CD4-positive, alpha-beta T cell (primary cell): Measurements from ENCODE around the gene LINC00237. TPM values are rescaled to one million over a fixed set of nuclear protein-coding genes. Genes with fewer than 3 reads are reported as not detected.

Experiments
- ATAC-seq: fragments of 200-7000 bp; cut with Tn5 transposase; one replicate; pipeline ENCODE4 v1.10.0; 2022; ENCODE audit warnings: mild to moderate bottlenecking; ENCODE audit not compliant: poor library complexity
- CTCF ChIA-PET: fragments of 350-600 bp; sonication (Branson Sonifier 250); formaldehyde crosslinking; loops from one replicate; lab custom pipeline; 2021; ENCODE audit warnings: antibody characterized with exemption, inconsistent platforms; lab: Charles Lee
- POLR2A ChIA-PET: fragments of 350-600 bp; sonication (Branson Sonifier 250); formaldehyde crosslinking; loops from one replicate; lab custom pipeline; 2021; ENCODE audit warnings: antibody characterized with exemption, inconsistent platforms; lab: Charles Lee
- DNase-seq, 14 experiments: peaks; one replicate each; pipeline ENCODE4 v3.0.0-alpha.2; 2013 to 2020; ENCODE audit warnings: mixed read lengths in 2 of 14
- H3K27ac ChIP-seq, 2 donors: one replicate each; pipeline versions ENCODE4 v1.5.1 to v1.7.0; 2013; ENCODE audit warnings: low read length in 2 of 2, low read depth in 1 of 2, mild to moderate bottlenecking in 1 of 2
- H3K27me3 ChIP-seq, 2 experiments: 1 replicate in 1 of 2; 2 replicates in 1 of 2; pipeline versions ENCODE4 v1.6.1 to v1.7.0; 2013; ENCODE audit warnings: low read length in 2 of 2, control low read depth in 1 of 2, mild to moderate bottlenecking in 1 of 2, moderate library complexity in 1 of 2; ENCODE audit not compliant: insufficient read depth in 2 of 2, control insufficient read depth in 1 of 2
- H3K36me3 ChIP-seq: one replicate; pipeline ENCODE4 v1.6.1; 2013; ENCODE audit warnings: low read length, control low read depth; ENCODE audit not compliant: insufficient read depth
- H3K4me1 ChIP-seq: one replicate; pipeline ENCODE4 v1.6.1; 2013; ENCODE audit warnings: low read length, control low read depth; ENCODE audit not compliant: insufficient read depth
- H3K4me3 ChIP-seq: one replicate; pipeline ENCODE4 v1.5.1; 2013; ENCODE audit warnings: mild to moderate bottlenecking, low read length, moderate library complexity
- H3K9me3 ChIP-seq, 2 experiments: 1 replicate in 1 of 2; 2 replicates in 1 of 2; pipeline versions ENCODE4 v1.6.1 to v1.7.0; 2013; ENCODE audit warnings: low read length in 2 of 2, mild to moderate bottlenecking in 2 of 2, control low read depth in 1 of 2, moderate library complexity in 1 of 2; ENCODE audit not compliant: control insufficient read depth in 1 of 2, insufficient read depth in 1 of 2
- H3K27ac Mint-ChIP-seq: one replicate; pipeline ENCODE4 v1.8.0; 2020; ENCODE audit warnings: mixed read lengths
- H3K27me3 Mint-ChIP-seq: one replicate; pipeline ENCODE4 v1.8.0; 2021; ENCODE audit warnings: mixed read lengths
- H3K36me3 Mint-ChIP-seq: one replicate; pipeline ENCODE4 v1.8.0; 2021; ENCODE audit warnings: low read depth, mixed read lengths
- H3K4me1 Mint-ChIP-seq: one replicate; pipeline ENCODE4 v1.8.0; 2021; ENCODE audit warnings: low read depth, mixed read lengths
- H3K4me3 Mint-ChIP-seq: one replicate; pipeline ENCODE4 v1.8.0; 2020; ENCODE audit warnings: mild to moderate bottlenecking, mixed read lengths
- H3K9me3 Mint-ChIP-seq: one replicate; pipeline ENCODE4 v1.8.0; 2020; ENCODE audit warnings: mixed read lengths
- intact Hi-C, 2 experiments: fragments of 100-400 bp; cut with DNase I in 1 of 2; cut with micrococcal nuclease in 1 of 2; formaldehyde crosslinking; loops; one replicate each; pipeline versions ENCODE4 v1.15.1 to v1.9.0; 2023 to 2025; cut with DNase I, micrococcal nuclease
- total RNA-seq, 174 experiments: library from RNA in 2 of 174; stranded (reverse) in 2 of 174; gene quantifications; one replicate each; pipeline ENCODE4 v1.2.3 and lab custom pipeline; 2021 to 2026
- TF ChIP-seq, protein P1 (sequence below): fragments of 200-600 bp; IDR thresholded peaks from one replicate; pipeline ENCODE4 v1.8.0; 2022; ENCODE audit warnings: antibody characterized with exemption, mild to moderate bottlenecking

Gene LINC00237
- total RNA-seq, 2 experiments from 2014 or later, result not detected

DNA sequence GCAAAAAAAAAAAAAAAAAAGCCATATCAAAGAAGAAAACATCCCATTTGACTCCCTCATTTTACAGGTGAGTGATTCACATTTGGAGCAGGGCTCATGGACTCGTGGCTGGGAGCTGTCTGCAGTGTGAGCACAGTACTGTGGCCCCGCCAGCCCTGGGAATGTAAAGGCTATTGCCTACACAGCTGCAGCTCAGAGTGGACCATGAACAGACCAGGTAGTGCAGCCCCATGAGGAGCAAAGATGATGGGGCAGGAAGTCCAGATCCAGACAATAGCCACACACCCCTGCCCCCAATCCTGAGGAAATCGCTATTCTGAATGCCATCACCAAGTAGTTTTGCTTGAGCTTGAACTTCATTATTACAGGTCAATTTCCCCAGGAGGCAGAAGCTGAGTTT, 55.4 kb downstream of the LINC00237 start:
- no peaks in the 10 kb centered on the region for H3K4me1 Mint-ChIP-seq
- H3K9me3 Mint-ChIP-seq, result no peaks in the 10 kb centered on the region
- Histone ChIP-seq H3K4me3 (no peak overlapping the region), H3K27ac (no peak overlapping the region), H3K4me1 (no peaks in the 10 kb centered on the region), H3K9me3 (no peaks in the 10 kb centered on the region), H3K36me3 (no peaks in the 10 kb centered on the region), H3K27me3 (peaks cover 11 to 13% of the 10 kb centered on the region in 2 experiments)
- H3K27ac Mint-ChIP-seq, result no peak overlapping the region
- H3K4me3 Mint-ChIP-seq, result no peak overlapping the region
- no peak for ATAC-seq
- TF ChIP-seq, protein P1, sequence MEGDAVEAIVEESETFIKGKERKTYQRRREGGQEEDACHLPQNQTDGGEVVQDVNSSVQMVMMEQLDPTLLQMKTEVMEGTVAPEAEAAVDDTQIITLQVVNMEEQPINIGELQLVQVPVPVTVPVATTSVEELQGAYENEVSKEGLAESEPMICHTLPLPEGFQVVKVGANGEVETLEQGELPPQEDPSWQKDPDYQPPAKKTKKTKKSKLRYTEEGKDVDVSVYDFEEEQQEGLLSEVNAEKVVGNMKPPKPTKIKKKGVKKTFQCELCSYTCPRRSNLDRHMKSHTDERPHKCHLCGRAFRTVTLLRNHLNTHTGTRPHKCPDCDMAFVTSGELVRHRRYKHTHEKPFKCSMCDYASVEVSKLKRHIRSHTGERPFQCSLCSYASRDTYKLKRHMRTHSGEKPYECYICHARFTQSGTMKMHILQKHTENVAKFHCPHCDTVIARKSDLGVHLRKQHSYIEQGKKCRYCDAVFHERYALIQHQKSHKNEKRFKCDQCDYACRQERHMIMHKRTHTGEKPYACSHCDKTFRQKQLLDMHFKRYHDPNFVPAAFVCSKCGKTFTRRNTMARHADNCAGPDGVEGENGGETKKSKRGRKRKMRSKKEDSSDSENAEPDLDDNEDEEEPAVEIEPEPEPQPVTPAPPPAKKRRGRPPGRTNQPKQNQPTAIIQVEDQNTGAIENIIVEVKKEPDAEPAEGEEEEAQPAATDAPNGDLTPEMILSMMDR, result no peak
- H3K36me3 Mint-ChIP-seq, result no peaks in the 10 kb centered on the region
- peaks cover 50% of the 10 kb centered on the region for H3K27me3 Mint-ChIP-seq
- POLR2A ChIA-PET, result no interaction called here
- intact Hi-C loops, result loop anchor here in 1 of 2 experiments (2.0 kb wide), 1 partner anchor 454 kb away; no protein-coding TSS in a partner anchor
- DNase-seq, result no peak
- CTCF ChIA-PET, result interaction anchor here (1.0 kb wide), 1 partner anchor 454 kb away, joined by 3 read pairs; no protein-coding TSS in a partner anchor

DNA sequence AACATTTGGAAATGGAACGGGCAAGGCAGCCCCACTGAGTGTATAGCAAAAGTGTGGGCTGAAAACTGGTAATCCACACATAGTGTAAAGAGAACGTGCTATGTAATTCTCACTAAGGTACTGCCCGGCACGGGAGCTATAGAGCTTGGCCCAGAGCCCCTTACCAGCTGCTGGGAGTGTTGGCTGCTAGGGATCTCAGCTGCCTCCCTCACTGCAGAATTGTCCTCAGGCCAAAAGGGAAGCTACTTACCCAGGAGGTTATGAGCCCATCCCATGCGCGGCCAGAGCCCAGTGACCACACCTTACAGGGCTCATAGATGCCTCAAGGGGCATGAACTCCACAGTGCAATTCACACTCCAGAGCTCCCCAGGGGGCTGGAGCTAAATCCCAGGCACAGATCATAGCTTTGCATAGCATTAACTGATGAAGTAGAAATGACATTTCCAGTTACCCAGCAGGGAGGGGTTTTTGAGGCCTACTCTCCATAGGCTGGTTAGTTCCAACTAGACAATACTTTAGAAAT, 56.8 kb downstream of the LINC00237 start:
- CTCF ChIA-PET, result interaction anchor here (1.2 kb wide), 1 partner anchor 9 kb away, joined by 3 read pairs; no protein-coding TSS in a partner anchor
- POLR2A ChIA-PET, result no interaction called here
- Mint-ChIP-seq H3K27ac (no peak overlapping the region), H3K4me1 (no peaks in the 10 kb centered on the region), H3K36me3 (no peaks in the 10 kb centered on the region), H3K9me3 (no peaks in the 10 kb centered on the region), H3K27me3 (peaks cover 60% of the 10 kb centered on the region), H3K4me3 (no peak overlapping the region)
- no peak overlapping the region for H3K4me3 ChIP-seq
- TF ChIP-seq, protein P1, result no peak
- intact Hi-C loops, result no loop called here
- DNase-seq (no peak), ATAC-seq (no peak)
- H3K36me3 ChIP-seq, result no peaks in the 10 kb centered on the region
- H3K27ac ChIP-seq, result no peak overlapping the region
- H3K4me1 ChIP-seq, result no peaks in the 10 kb centered on the region
- H3K9me3 ChIP-seq, result no peaks in the 10 kb centered on the region
- peaks cover 9 to 11% of the 10 kb centered on the region in 2 experiments for H3K27me3 ChIP-seq

DNA sequence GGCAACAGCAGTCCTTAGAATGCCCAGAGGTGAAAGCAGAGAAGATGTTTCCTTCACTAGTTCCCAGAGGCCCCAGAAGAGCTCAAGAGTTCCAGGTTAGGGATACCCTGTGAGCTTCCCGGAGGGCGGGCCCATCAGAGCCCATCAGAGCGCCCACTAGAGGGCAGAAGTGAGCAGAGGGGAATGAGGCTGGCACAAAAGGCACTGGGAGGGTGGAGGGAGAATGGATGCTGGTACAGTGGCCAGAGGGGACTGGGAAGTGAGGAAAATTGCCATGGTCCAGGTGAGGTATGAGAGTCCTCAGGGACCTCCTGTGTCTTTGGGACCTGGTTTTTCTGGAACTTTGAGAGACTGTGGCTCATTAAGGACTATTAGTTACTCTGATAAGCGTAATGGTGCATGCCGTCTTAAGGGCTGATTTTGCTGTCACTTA, 57.3 kb downstream of the LINC00237 start:
- ATAC-seq, result peak; percentile 43
- no peaks in the 10 kb centered on the region for H3K4me1 ChIP-seq
- CTCF ChIA-PET, result interaction anchor here (0.8 to 1.2 kb wide), 2 partner anchors 8 to 10 kb away, joined by 3 read pairs; no protein-coding TSS in a partner anchor
- Mint-ChIP-seq H3K4me1 (no peaks in the 10 kb centered on the region), H3K4me3 (no peak overlapping the region), H3K36me3 (no peaks in the 10 kb centered on the region), H3K27ac (no peak overlapping the region), H3K9me3 (no peaks in the 10 kb centered on the region), H3K27me3 (peaks cover 58% of the 10 kb centered on the region)
- no peaks in the 10 kb centered on the region for H3K36me3 ChIP-seq
- DNase-seq, result peak; percentile 9 to 69 (median 32)
- POLR2A ChIA-PET, result no interaction called here
- peaks cover 7 to 10% of the 10 kb centered on the region in 2 experiments for H3K27me3 ChIP-seq
- intact Hi-C loops, result loop anchor here in 1 of 2 experiments (1.0 kb wide), 1 partner anchor 456 kb away; no protein-coding TSS in a partner anchor
- H3K27ac ChIP-seq, result no peak overlapping the region
- H3K4me3 ChIP-seq, result no peak overlapping the region
- TF ChIP-seq, protein P1, result peak; percentile 64
- no peaks in the 10 kb centered on the region for H3K9me3 ChIP-seq
